ENCODE results near the gene NCOR1.
"Not testable (repeated sequence)": the region's sequence is repeated elsewhere in the genome, so short reads cannot be mapped to it uniquely, and the experiment has no call there.

NCOR1 gene

GRCh38 chr17:16214190-16215001 lies 938 bp downstream of the NCOR1 start:
- no peak for DNase-seq

DNA sequence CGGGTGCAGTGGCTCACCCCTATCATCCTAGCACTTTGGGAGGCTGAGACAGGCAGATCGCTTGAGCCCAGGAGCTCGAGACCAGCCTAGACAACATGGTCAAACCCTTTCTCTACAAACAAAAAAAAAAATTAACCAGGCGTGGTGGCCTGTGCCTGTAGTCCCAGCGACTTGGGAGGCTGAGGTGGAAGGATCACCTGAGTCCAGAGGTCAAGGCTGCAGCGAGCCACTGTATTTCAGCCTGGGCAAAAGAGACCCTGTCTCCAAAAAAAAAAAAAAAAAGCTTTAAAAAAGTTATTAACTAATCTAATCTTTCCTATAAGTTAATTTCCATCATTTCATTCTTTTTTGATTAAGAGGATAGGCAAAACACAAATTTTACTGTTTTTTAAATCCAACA lies 2.5 kb downstream of the NCOR1 start:
- no peak for DNase-seq

DNA sequence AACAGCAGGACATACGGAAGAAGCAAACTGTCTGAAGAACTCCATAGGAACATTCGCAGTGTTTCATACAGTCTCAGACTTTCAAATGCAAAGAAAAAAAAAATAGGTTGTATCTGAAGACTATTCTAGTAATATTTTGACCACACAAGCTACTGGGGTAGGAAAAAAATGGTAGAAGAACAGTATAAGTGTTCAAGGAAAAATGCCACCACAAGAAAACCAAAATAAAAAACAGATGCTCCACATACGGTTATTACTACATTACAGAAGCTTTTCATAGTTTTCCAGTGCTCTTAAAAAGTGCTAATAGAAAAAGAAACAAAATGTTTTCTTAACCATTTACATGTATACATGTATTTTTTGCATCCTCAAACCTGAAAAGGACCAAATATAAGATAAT lies 3.7 kb downstream of the NCOR1 start:
- DNase-seq, result no peak

DNA sequence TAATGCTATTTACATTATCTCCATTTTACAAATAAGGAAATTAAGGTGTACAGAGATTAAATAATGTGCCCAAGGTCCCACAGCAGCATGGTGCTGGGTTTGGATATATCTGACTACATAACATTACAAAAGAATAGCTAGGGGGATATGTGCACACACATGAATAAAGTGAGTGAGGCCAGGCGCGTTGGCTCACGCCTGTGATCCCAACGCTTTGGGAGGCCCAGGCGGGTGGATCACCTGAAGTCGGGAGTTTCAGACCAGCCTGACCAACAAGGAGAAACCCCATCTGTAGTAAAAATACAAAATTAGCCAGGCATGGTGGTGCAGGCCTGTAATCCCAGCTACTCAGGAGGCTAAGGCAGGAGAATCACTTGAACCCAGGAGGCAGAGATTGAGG lies 10.6 kb downstream of the NCOR1 start:
- DNase-seq, result not testable (repeated sequence)

DNA sequence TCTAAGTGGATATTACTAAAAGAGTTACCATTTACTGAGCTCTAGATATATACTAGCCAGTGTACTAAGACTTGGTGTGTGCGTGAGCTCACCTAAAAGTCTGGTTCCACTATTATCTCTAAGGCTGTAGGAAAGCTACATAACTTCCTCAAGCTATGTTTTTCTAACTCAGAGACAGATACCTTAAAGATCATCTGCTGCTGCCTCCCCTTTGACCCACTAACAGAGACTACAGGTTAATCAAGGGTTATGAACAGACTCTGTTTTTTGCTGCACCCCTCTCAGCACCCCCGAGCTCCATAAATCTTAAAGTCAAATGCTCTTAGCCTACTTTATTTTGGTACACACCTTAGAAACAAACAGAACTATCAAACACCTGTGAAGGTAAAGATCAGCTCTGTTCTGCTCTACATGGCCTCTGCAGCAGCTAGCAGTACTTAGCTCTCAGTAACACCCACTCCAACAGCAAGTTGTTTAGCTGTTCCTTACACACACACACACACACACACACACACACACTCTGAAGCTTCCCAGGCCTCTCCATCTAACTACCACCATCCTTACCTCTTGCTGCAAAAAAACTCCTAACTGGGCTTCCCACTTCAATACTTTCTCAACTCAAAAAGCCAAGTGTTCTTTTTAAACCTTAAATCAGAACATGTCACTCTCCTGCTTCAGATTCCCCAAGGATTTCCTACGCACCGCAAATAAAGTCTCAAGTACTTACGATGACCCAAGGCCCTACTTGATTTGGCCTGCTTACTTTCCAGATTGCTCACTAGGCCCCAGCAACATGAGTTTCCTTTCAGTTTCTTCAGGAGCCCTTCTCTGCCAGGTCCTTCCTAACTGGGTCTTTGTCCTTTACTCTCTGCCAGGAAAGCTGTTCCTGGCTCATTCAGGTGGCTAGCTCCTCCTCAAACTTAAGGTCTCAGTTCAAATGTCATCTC lies 12.5 kb downstream of the NCOR1 start:
- not testable (repeated sequence) for DNase-seq

- not testable (repeated sequence) for DNase-seq
Observed at GRCh38 chr17:16201693-16202131, 13.6 kb downstream of the NCOR1 start.

- DNase-seq, result no peak
Observed at GRCh38 chr17:16199093-16199492, 16.2 kb downstream of the NCOR1 start.

- no peak for DNase-seq
Observed at GRCh38 chr17:16197276-16197675, 18.1 kb downstream of the NCOR1 start.

GRCh38 chr17:16194307-16194835 lies 21.0 kb downstream of the NCOR1 start:
- not testable (repeated sequence) for DNase-seq

DNA sequence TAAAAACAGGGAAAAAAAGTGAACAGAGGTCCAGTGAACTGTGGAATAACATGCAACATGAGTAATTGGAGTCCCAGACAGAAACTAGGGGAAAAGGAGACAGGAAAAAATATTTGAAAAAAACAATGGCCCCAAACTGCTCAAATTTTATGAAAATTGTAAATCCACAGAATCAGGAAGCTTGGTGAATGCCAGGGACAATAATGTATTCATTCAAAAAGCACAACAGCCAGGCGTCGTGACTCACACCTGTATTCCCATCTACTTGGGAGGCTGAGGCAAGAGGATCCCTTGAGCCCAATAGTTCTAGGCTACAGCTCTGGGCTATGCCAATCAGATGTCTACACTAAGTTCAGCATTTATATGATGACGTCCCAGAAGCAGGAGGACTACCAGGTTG lies 23.7 kb downstream of the NCOR1 start:
- no peak for DNase-seq

- no peak for DNase-seq
Observed at GRCh38 chr17:16190703-16191360, 24.5 kb downstream of the NCOR1 start.

DNA sequence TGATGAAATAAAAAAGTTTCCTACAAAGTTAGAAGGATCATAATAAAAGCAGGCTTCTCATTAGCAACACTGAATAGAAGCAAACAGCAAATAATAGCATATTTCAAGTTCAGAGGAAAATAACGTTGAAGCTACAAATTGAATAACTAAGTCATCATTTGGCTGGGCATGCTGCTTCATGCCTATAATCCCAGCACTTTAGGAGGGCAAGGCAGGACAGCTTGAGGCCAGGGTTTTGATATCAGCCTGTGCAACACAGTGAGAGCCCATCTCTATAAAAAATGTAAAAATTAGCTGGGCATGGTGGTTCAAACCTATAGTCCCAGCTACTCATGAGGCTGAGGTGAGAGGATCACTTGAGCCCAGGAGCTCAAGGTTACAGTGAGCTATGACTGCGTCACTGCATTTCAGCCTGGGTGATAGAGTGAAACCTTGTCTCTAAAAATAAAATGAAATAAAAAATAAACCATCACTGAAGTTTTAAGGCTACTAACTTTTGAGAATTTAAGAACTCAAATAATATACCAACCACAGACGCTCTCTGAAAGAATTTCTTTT lies 25.5 kb downstream of the NCOR1 start:
- DNase-seq, result no peak

- DNase-seq, result no peak
Observed at GRCh38 chr17:16187642-16188041, 27.7 kb downstream of the NCOR1 start.

- no peak for DNase-seq
Observed at GRCh38 chr17:16181581-16181980, 33.8 kb downstream of the NCOR1 start.

DNA sequence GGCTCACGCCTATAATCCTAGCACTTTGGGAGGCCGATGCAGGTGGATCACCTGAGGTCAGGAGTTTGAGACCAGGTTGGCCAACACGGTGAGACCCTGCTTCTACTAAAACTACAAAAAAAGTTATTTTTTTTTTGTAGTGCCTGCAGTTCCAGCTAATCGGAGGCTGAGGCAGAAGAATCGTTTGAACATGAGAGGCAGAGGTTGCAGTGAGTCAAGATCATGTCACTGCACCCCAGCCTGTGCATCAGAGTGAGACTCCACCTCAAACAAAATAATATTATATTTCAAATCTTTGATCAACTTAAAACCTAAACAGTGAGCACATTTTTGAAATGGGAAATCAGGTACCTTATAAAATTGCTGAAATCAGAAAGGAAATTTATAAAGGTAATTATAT lies 36.5 kb downstream of the NCOR1 start:
- DNase-seq, result no peak

DNA sequence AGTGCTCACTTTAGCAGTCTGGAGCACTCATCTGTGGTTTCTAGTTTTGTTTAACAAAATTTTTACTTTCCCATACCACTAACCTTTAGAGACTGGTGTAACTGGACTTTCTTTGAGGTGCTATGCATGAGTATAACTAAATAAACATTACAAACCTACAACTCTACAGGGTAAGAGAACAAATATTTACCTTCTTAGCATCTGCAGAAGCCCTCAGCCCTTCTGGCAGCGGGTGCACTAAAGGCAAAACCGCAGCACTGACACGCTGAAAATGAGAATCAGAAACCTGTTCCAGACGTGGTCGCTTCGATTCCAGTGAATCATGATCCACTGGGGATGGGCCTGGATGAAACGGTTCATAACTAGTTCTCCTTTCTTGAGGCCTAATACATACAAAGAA lies 43.7 kb downstream of the NCOR1 start:
- DNase-seq, result no peak

DNA sequence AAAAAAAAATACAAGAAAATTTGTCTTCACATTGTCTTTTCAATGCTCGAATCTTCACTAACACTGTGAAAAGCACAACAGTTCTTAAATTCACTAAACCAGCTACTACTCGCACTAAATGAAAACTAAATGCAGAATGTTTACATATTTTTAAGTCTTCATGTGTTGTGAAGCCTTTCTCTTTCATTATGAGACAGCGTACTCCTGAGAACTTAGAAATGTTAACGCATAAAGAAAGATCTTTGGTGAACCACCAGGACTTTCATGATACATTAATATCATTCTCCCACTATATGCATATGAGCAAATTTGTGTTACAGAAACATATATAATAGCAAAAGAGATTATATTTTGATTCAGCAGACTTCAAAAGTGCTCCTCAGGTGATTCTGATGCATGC lies 48.6 kb downstream of the NCOR1 start:
- not testable (repeated sequence) for DNase-seq

DNA sequence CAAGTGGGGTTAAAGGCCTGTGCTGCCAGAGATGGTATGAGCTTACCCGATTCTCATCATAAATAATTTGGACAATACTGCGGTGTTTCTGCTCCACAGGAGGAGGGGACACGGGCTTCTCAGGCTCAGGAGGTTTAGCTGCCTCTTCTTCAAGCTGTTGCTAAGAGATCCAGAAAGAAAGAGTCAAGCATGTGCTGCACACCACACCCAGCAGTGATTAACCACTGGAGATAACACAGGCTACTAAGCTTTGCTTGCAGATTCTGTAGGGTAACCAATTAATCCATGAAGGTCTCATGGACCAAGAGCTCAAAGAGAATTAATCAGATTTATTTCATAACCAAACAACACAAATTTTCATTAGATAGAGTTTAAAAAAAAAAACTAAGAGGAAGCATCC lies 56.6 kb downstream of the NCOR1 start:
- DNase-seq, result no peak

- DNase-seq, result no peak
Observed at GRCh38 chr17:16155536-16155935, 59.8 kb downstream of the NCOR1 start.

- DNase-seq, result not testable (repeated sequence)
Observed at GRCh38 chr17:16152326-16152725, 63.0 kb downstream of the NCOR1 start.

- no peak for DNase-seq
Observed at GRCh38 chr17:16150251-16150856, 65.0 kb downstream of the NCOR1 start.

DNA sequence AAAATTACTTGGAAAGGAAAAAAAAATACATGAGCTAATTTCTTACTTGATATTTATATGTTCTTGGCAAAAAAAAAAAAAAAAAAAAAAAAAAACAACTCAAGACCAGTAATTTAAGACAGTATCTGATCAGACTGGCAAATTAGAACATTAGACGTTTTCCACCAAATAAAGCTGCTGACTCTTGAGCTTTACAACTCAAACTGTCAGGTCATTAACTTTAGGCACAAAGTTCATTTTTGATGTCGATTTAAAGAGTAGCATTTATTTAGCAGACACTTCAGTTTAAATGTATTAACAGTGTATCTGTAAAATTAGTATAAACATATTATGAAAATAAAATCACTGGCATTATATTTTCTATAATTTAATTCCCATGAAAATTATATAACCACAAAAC lies 66.7 kb downstream of the NCOR1 start:
- no peak for DNase-seq

All from stimulated activated CD4-positive, alpha-beta T cell treated with anti-CD3 and anti-CD28 coated beads, Interleukin-4, amount 100 ng/mL, for 1 hour (primary cell).